ENCODE results near the gene DHRS7B.

DNA sequence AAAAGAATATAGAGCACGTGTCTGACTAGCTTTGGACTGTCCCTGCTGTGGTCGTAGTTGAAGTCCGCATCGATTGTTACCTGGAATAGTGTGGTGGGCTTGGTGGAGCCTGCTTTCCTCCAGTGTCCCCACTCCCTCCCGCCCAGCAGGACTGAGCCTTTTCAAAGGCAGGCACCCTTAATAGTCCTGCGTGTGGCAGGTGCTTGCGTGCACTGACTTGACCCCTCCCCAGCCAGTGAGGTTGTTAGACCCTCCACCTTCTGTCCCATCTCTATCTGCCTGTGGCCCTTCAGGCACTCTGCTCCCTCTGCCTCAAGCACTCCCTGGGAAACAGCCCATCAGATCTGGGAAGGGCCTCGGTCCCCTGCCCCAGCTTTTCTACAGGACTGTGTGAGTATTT, 50.6 kb downstream of the DHRS7B start:
- TF ChIP-seq POLR2A (IDR thresholded peaks at IDR 0.05; ENCODE audit: extremely low read depth, insufficient read length) = no peak
- TF ChIP-seq, protein P1, sequence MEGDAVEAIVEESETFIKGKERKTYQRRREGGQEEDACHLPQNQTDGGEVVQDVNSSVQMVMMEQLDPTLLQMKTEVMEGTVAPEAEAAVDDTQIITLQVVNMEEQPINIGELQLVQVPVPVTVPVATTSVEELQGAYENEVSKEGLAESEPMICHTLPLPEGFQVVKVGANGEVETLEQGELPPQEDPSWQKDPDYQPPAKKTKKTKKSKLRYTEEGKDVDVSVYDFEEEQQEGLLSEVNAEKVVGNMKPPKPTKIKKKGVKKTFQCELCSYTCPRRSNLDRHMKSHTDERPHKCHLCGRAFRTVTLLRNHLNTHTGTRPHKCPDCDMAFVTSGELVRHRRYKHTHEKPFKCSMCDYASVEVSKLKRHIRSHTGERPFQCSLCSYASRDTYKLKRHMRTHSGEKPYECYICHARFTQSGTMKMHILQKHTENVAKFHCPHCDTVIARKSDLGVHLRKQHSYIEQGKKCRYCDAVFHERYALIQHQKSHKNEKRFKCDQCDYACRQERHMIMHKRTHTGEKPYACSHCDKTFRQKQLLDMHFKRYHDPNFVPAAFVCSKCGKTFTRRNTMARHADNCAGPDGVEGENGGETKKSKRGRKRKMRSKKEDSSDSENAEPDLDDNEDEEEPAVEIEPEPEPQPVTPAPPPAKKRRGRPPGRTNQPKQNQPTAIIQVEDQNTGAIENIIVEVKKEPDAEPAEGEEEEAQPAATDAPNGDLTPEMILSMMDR (IDR thresholded peaks at IDR 0.05; ENCODE audit: low read depth, low read length) = no peak
- no peak for TF ChIP-seq MYC (IDR thresholded peaks at IDR 0.05; ENCODE audit: low read depth, low read length)
